WERI-Rb-1 (cell line): Measurements from ENCODE around the gene PDLIM5.

Experiments used
- DNase-seq: peaks from one replicate; pipeline ENCODE4 v3.0.0-alpha.2; 2020
- H3K27ac ChIP-seq: fragments of 250-450 bp; sonication (Bioruptor Pico); 2 replicates; pipeline ENCODE4 v1.5.1; 2020; ENCODE audit warnings: mild to moderate bottlenecking, moderate library complexity
- H3K27me3 ChIP-seq: fragments of 250-450 bp; sonication (Bioruptor Pico); 2 replicates; pipeline ENCODE4 v1.5.1; 2021; ENCODE audit warnings: mild to moderate bottlenecking, low read depth, moderate library complexity; ENCODE audit not compliant: insufficient read depth, severe bottlenecking
- H3K36me3 ChIP-seq: fragments of 250-450 bp; sonication (Bioruptor Pico); 2 replicates; pipeline ENCODE4 v1.5.1; 2020; ENCODE audit warnings: mild to moderate bottlenecking, moderate library complexity
- H3K4me3 ChIP-seq: 2 replicates; pipeline ENCODE4 v1.5.1; 2011; ENCODE audit warnings: low read depth, mild to moderate bottlenecking, control low read depth, low read length
- H3K9me3 ChIP-seq: fragments of 250-450 bp; sonication (Bioruptor Pico); 2 replicates; pipeline ENCODE4 v1.5.1; 2021; ENCODE audit warnings: mild to moderate bottlenecking, moderate library complexity; ENCODE audit not compliant: severe bottlenecking
- CTCF ChIP-seq: IDR thresholded peaks from 2 replicates; pipeline ENCODE4 v1.5.1; 2011; ENCODE audit warnings: low read depth, mild to moderate bottlenecking, control low read depth, inconsistent platforms, low read length

Gene PDLIM5

GRCh38 chr4:94528792-94529451 is 77.2 kb downstream of the PDLIM5 start:
- DNase-seq: no peak
- TF ChIP-seq CTCF: no peak

GRCh38 chr4:94530073-94530472 is 78.3 kb downstream of the PDLIM5 start:
- H3K27ac ChIP-seq: no peak overlapping the region
- H3K4me3 ChIP-seq: no peak overlapping the region
- TF ChIP-seq CTCF: no peak
- H3K27me3 ChIP-seq: no peaks in the 10 kb centered on the region
- H3K36me3 ChIP-seq: no peaks in the 10 kb centered on the region
- H3K9me3 ChIP-seq: no peaks in the 10 kb centered on the region
- DNase-seq: no peak

More at GRCh38 chr4:94528792-94529451, 77.2 kb downstream of the PDLIM5 start:
- Histone ChIP-seq H3K27me3 (no peaks in the 10 kb centered on the region), H3K27ac (no peak overlapping the region), H3K36me3 (no peaks in the 10 kb centered on the region), H3K9me3 (no peaks in the 10 kb centered on the region), H3K4me3 (no peak overlapping the region)

- H3K27me3 ChIP-seq: no peaks in the 10 kb centered on the region
Observed at GRCh38 chr4:94531991-94532789, 80.4 kb downstream of the PDLIM5 start.

GRCh38 chr4:94533405-94534223 is 81.9 kb downstream of the PDLIM5 start:
- no peaks in the 10 kb centered on the region for H3K36me3 ChIP-seq
- no peaks in the 10 kb centered on the region for H3K27me3 ChIP-seq
- H3K9me3 ChIP-seq: no peaks in the 10 kb centered on the region
- no peak overlapping the region for H3K4me3 ChIP-seq
- DNase-seq: no peak
- no peak for TF ChIP-seq CTCF
- no peak overlapping the region for H3K27ac ChIP-seq

More at GRCh38 chr4:94531991-94532789, 80.4 kb downstream of the PDLIM5 start:
- Histone ChIP-seq H3K4me3 (no peak overlapping the region), H3K9me3 (no peaks in the 10 kb centered on the region), H3K27ac (no peak overlapping the region), H3K36me3 (no peaks in the 10 kb centered on the region)
- DNase-seq: no peak
- TF ChIP-seq CTCF: no peak

- no peak for DNase-seq
- Histone ChIP-seq H3K27ac (no peak overlapping the region), H3K9me3 (no peaks in the 10 kb centered on the region), H3K36me3 (no peaks in the 10 kb centered on the region), H3K4me3 (no peak overlapping the region), H3K27me3 (no peaks in the 10 kb centered on the region)
- TF ChIP-seq CTCF: no peak
Observed at GRCh38 chr4:94534401-94535312, 82.9 kb downstream of the PDLIM5 start.
